ENCODE measurements around the gene GCKR.

GCKR gene

DNA sequence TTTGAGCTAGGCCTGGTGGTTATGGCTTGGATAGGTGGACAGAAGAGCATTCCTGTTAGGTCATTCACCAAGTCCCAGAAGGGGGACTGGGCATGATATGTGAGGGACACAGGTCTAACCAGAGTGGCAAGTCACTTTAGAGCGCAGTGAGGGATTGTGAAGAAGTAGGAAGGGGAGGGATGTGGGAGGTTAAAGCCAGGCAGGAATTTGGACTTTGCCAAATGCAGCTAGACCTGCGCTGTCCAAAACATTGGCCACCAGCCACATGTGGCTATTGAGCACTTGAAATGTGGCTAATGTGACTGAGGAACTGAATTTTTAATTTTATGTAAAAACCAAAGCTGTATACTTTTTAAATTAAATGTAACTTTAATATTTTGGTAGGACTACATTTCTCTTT, 23.7 kb downstream of the GCKR start (continued):
- TF ChIP-seq OVOL3 (tag by site-specific recombination; IDR thresholded peaks at IDR 0.05) = no peak
- TF ChIP-seq SETDB1 (IDR thresholded peaks at IDR 0.05; ENCODE audit: insufficient read length, low read length) = no peak
- no peak for TF ChIP-seq IKZF3 (tag by site-specific recombination; IDR thresholded peaks at IDR 0.05)
- TF ChIP-seq, protein P1, sequence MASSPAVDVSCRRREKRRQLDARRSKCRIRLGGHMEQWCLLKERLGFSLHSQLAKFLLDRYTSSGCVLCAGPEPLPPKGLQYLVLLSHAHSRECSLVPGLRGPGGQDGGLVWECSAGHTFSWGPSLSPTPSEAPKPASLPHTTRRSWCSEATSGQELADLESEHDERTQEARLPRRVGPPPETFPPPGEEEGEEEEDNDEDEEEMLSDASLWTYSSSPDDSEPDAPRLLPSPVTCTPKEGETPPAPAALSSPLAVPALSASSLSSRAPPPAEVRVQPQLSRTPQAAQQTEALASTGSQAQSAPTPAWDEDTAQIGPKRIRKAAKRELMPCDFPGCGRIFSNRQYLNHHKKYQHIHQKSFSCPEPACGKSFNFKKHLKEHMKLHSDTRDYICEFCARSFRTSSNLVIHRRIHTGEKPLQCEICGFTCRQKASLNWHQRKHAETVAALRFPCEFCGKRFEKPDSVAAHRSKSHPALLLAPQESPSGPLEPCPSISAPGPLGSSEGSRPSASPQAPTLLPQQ (tag by site-specific recombination; IDR thresholded peaks at IDR 0.05) = no peak

- POLR2A ChIA-PET = no interaction called here
- Histone ChIP-seq H3K4me3 (ENCODE audit: low read depth, low read length) (no peak overlapping the region), H3K4me1 (ENCODE audit: control insufficient read depth, insufficient read depth, low read length) (no peaks in the 10 kb centered on the region), H3K36me3 (ENCODE audit: control insufficient read depth in 2 of 2, insufficient read depth in 1 of 2, low read length in 2 of 2) (no peaks in the 10 kb centered on the region), H3K9me3 (ENCODE audit: control insufficient read depth, insufficient read depth, low read depth, low read length) (no peaks in the 10 kb centered on the region), H3K27ac (ENCODE audit: extremely low read depth, low read depth, low read length) (no peak overlapping the region)
- CTCF ChIA-PET = interaction anchor here (0.5 to 1.4 kb wide), 4 partner anchors 15 to 118 kb away, joined by 3 to 4 read pairs (median 3); no protein-coding TSS in a partner anchor
- TF ChIP-seq ZBTB17 (tag by site-specific recombination; IDR thresholded peaks at IDR 0.05) (0 out of 2 replicates have a peak, but pooled peaks have one; percentile 15), TRIM28 (IDR thresholded peaks at IDR 0.05; ENCODE audit: borderline replicate concordance, low read length) (no peak), ZNF596 (tag by site-specific recombination; IDR thresholded peaks at IDR 0.05) (no peak), ZNF174 (tag by site-specific recombination; IDR thresholded peaks at IDR 0.05) (no peak), ZFP3 (tag by site-specific recombination; IDR thresholded peaks at IDR 0.05; ENCODE audit: low read depth) (peak; percentile 84), ZNF146 (tag by site-specific recombination; IDR thresholded peaks at IDR 0.05) (no peak), ZNF580 (tag by site-specific recombination; IDR thresholded peaks at IDR 0.05) (no peak), ZNF558 (tag by site-specific recombination; IDR thresholded peaks at IDR 0.05) (no peak)
- TF ChIP-seq, protein P2, sequence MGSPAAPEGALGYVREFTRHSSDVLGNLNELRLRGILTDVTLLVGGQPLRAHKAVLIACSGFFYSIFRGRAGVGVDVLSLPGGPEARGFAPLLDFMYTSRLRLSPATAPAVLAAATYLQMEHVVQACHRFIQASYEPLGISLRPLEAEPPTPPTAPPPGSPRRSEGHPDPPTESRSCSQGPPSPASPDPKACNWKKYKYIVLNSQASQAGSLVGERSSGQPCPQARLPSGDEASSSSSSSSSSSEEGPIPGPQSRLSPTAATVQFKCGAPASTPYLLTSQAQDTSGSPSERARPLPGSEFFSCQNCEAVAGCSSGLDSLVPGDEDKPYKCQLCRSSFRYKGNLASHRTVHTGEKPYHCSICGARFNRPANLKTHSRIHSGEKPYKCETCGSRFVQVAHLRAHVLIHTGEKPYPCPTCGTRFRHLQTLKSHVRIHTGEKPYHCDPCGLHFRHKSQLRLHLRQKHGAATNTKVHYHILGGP (tag by site-specific recombination; IDR thresholded peaks at IDR 0.05) = no peak
Observed at GRCh38 chr2:27522400-27522945, 25.8 kb downstream of the GCKR start.

GRCh38 chr2:27527182-27527581, 30.5 kb downstream of the GCKR start:
- ChIA-PET CTCF (interaction anchor here (0.6 kb wide), 1 partner anchor 157 kb away, joined by 4 read pairs; no protein-coding TSS in a partner anchor), POLR2A (interaction anchor here (0.6 to 1.2 kb wide), 3 partner anchors 8 to 146 kb away, joined by 3 to 5 read pairs (median 3); no protein-coding TSS in a partner anchor)
- H3K4me3 ChIP-seq (ENCODE audit: low read depth, low read length) = no peak overlapping the region
- no peaks in the 10 kb centered on the region for H3K36me3 ChIP-seq (ENCODE audit: control insufficient read depth in 2 of 2, insufficient read depth in 1 of 2, low read length in 2 of 2)
- H3K4me1 ChIP-seq (ENCODE audit: control insufficient read depth, insufficient read depth, low read length) = no peaks in the 10 kb centered on the region
- no peak overlapping the region for H3K27ac ChIP-seq (ENCODE audit: extremely low read depth, low read depth, low read length)
- no peaks in the 10 kb centered on the region for H3K9me3 ChIP-seq (ENCODE audit: control insufficient read depth, insufficient read depth, low read depth, low read length)
- TF ChIP-seq PRDM1 (tag by site-specific recombination; IDR thresholded peaks at IDR 0.05) (no peak), ZNF169 (tag by site-specific recombination; IDR thresholded peaks at IDR 0.05) (no peak), ZNF48 (tag by site-specific recombination; IDR thresholded peaks at IDR 0.05) (no peak), ZNF792 (tag by site-specific recombination; IDR thresholded peaks at IDR 0.05) (no peak), ZBTB48 (tag by site-specific recombination; IDR thresholded peaks at IDR 0.05) (no peak), YY1 (tag by site-specific recombination; IDR thresholded peaks at IDR 0.05) (no peak), ZNF76 (tag by site-specific recombination; IDR thresholded peaks at IDR 0.05; ENCODE audit: borderline replicate concordance, low read depth) (no peak), ZNF549 (tag by site-specific recombination; IDR thresholded peaks at IDR 0.05) (no peak), ZNF221 (tag by site-specific recombination; IDR thresholded peaks at IDR 0.05; ENCODE audit: borderline replicate concordance) (no peak), ZNF202 (tag by site-specific recombination; IDR thresholded peaks at IDR 0.05; ENCODE audit: borderline replicate concordance) (no peak), MEIS1 (CRISPR knock-in tag; IDR thresholded peaks at IDR 0.05; ENCODE audit: borderline replicate concordance) (no peak), ZNF2 (tag by site-specific recombination; IDR thresholded peaks at IDR 0.05) (no peak), ZBTB20 (tag by site-specific recombination; IDR thresholded peaks at IDR 0.05) (no peak)
- TF ChIP-seq, protein P3, sequence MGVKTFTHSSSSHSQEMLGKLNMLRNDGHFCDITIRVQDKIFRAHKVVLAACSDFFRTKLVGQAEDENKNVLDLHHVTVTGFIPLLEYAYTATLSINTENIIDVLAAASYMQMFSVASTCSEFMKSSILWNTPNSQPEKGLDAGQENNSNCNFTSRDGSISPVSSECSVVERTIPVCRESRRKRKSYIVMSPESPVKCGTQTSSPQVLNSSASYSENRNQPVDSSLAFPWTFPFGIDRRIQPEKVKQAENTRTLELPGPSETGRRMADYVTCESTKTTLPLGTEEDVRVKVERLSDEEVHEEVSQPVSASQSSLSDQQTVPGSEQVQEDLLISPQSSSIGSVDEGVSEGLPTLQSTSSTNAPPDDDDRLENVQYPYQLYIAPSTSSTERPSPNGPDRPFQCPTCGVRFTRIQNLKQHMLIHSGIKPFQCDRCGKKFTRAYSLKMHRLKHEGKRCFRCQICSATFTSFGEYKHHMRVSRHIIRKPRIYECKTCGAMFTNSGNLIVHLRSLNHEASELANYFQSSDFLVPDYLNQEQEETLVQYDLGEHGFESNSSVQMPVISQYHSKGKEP (tag by site-specific recombination; IDR thresholded peaks at IDR 0.05) = no peak
- TF ChIP-seq, protein P4, sequence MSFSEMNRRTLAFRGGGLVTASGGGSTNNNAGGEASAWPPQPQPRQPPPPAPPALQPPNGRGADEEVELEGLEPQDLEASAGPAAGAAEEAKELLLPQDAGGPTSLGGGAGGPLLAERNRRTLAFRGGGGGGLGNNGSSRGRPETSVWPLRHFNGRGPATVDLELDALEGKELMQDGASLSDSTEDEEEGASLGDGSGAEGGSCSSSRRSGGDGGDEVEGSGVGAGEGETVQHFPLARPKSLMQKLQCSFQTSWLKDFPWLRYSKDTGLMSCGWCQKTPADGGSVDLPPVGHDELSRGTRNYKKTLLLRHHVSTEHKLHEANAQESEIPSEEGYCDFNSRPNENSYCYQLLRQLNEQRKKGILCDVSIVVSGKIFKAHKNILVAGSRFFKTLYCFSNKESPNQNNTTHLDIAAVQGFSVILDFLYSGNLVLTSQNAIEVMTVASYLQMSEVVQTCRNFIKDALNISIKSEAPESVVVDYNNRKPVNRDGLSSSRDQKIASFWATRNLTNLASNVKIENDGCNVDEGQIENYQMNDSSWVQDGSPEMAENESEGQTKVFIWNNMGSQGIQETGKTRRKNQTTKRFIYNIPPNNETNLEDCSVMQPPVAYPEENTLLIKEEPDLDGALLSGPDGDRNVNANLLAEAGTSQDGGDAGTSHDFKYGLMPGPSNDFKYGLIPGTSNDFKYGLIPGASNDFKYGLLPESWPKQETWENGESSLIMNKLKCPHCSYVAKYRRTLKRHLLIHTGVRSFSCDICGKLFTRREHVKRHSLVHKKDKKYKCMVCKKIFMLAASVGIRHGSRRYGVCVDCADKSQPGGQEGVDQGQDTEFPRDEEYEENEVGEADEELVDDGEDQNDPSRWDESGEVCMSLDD (tag by site-specific recombination; IDR thresholded peaks at IDR 0.05) = no peak

All from HEK293 (cell line).